Natural killer cell (primary cell): ENCODE data around the gene BCAS3. TPM values are rescaled to one million over a fixed set of nuclear protein-coding genes. Genes with fewer than 3 reads are reported as not detected.

ENCODE experiments used
- ATAC-seq, 3 donors: fragments of 150-1000 bp in 2 of 3; fragments of 200-7000 bp in 1 of 3; cut with Tn5 transposase; 1 replicate in 1 of 3; 2 replicates in 2 of 3; pipeline ENCODE4 v1.10.0; 2021; ENCODE audit warnings: mild to moderate bottlenecking in 2 of 3, moderate library complexity in 2 of 3
- DNase-seq, 2 donors: peaks; one replicate each; pipeline versions ENCODE4 v3.0.0 to v3.0.0-alpha.2; 2013 to 2021; ENCODE audit warnings: mixed read lengths in 1 of 2
- H3K27ac ChIP-seq: one replicate; pipeline ENCODE4 v1.5.1; 2013; ENCODE audit warnings: mild to moderate bottlenecking, low read length
- H3K27me3 ChIP-seq: one replicate; pipeline ENCODE4 v1.6.1; 2013; ENCODE audit warnings: low read length; ENCODE audit not compliant: control insufficient read depth, insufficient read depth
- H3K36me3 ChIP-seq: one replicate; pipeline ENCODE4 v1.6.1; 2013; ENCODE audit warnings: low read length; ENCODE audit not compliant: control insufficient read depth, insufficient read depth
- H3K4me1 ChIP-seq: one replicate; pipeline ENCODE4 v1.6.1; 2013; ENCODE audit warnings: low read length; ENCODE audit not compliant: control insufficient read depth, insufficient read depth
- H3K4me3 ChIP-seq: one replicate; pipeline ENCODE4 v1.5.1; 2013; ENCODE audit warnings: low read length
- H3K9me3 ChIP-seq: one replicate; pipeline ENCODE4 v1.6.1; 2013; ENCODE audit warnings: low read length; ENCODE audit not compliant: control insufficient read depth, insufficient read depth
- H3K27ac Mint-ChIP-seq, 2 donors: one replicate each; pipeline ENCODE4 v1.8.0; 2022; ENCODE audit warnings: mild to moderate bottlenecking in 2 of 2, mixed read lengths in 2 of 2, moderate library complexity in 1 of 2
- H3K27me3 Mint-ChIP-seq, 2 donors: one replicate each; pipeline ENCODE4 v1.8.0; 2022; ENCODE audit warnings: low read depth in 2 of 2, mixed read lengths in 2 of 2
- H3K36me3 Mint-ChIP-seq: one replicate; pipeline ENCODE4 v1.8.0; 2022; ENCODE audit warnings: mixed read lengths
- H3K4me1 Mint-ChIP-seq, 2 donors: one replicate each; pipeline ENCODE4 v1.8.0; 2022; ENCODE audit warnings: mixed read lengths in 2 of 2
- H3K4me3 Mint-ChIP-seq: one replicate; pipeline ENCODE4 v1.8.0; 2022; ENCODE audit warnings: mild to moderate bottlenecking, moderate library complexity, mixed read lengths
- H3K9me3 Mint-ChIP-seq, 2 donors: one replicate each; pipeline ENCODE4 v1.8.0; 2022; ENCODE audit warnings: mixed read lengths in 2 of 2
- CTCF ChIP-seq: fragments of 200-600 bp; IDR thresholded peaks from one replicate; pipeline ENCODE4 v1.8.0; 2022; ENCODE audit warnings: antibody characterized with exemption
- WGBS: methylation state at CpG from one replicate; pipeline ENCODE4 v1.1.7; 2013; ENCODE audit warnings: missing lambda C conversion rate; ENCODE audit not compliant: insufficient coverage; 5-methylcytosine and 5-hydroxymethylcytosine counted together
- intact Hi-C: fragments of 100-400 bp; cut with micrococcal nuclease; formaldehyde crosslinking; loops from one replicate; pipeline ENCODE4 v1.14.2; 2022
- total RNA-seq, 4 donors: library from RNA; stranded (reverse); fragments of 120-200 nt in 1 of 4; gene quantifications; one replicate each; pipeline versions ENCODE4 v1.2.3 to v1.2.4, GENCODE V29; 2013 to 2022

BCAS3 gene
- total RNA-seq, 3 donors from 2014 or later (not counting 1 experiment from before 2014, with no cell fraction given) = 60.5 to 87.8 (median 72.0) TPM

- Histone ChIP-seq H3K36me3 (no peaks in the 10 kb centered on the region), H3K27ac (no peak overlapping the region), H3K4me3 (no peak overlapping the region), H3K4me1 (peaks cover 64% of the 10 kb centered on the region), H3K9me3 (no peaks in the 10 kb centered on the region), H3K27me3 (peaks cover 73% of the 10 kb centered on the region)
- DNase-seq = no peak
- intact Hi-C loops = no loop called here
- Mint-ChIP-seq H3K9me3 (no peaks in the 10 kb centered on the region), H3K36me3 (no peaks in the 10 kb centered on the region), H3K27ac (no peak overlapping the region), H3K4me3 (no peak overlapping the region), H3K27me3 (peaks cover 58 to 67% of the 10 kb centered on the region in 2 donors), H3K4me1 (peaks cover 22 to 33% of the 10 kb centered on the region in 2 donors)
- TF ChIP-seq CTCF = no peak
- no peak for ATAC-seq
- WGBS = 4% methylated on average over 71 of the region's 71 CpGs
These were observed 727.4 kb downstream of the BCAS3 start for GRCh38 chr17:61404913-61405685.

GRCh38 chr17:61405686-61406536, 728.3 kb downstream of the BCAS3 start:
- no peak overlapping the region for H3K4me3 ChIP-seq
- H3K36me3 ChIP-seq = no peaks in the 10 kb centered on the region
- ATAC-seq = no peak
- Mint-ChIP-seq H3K27me3 (peaks cover 54 to 70% of the 10 kb centered on the region in 2 donors), H3K4me3 (no peak overlapping the region), H3K9me3 (no peaks in the 10 kb centered on the region), H3K27ac (no peak overlapping the region), H3K4me1 (peaks cover 22 to 41% of the 10 kb centered on the region in 2 donors), H3K36me3 (no peaks in the 10 kb centered on the region)
- peaks cover 2% of the 10 kb centered on the region for H3K9me3 ChIP-seq
- no peak overlapping the region for H3K27ac ChIP-seq
- H3K27me3 ChIP-seq = peaks cover 77% of the 10 kb centered on the region
- intact Hi-C loops = no loop called here
- no peak for TF ChIP-seq CTCF
- no peak for DNase-seq
- peaks cover 65% of the 10 kb centered on the region for H3K4me1 ChIP-seq
- WGBS = 21% methylated on average over 36 of the region's 37 CpGs

GRCh38 chr17:61406537-61406845, 728.8 kb downstream of the BCAS3 start:
- H3K4me1 Mint-ChIP-seq = peaks cover 22 to 41% of the 10 kb centered on the region in 2 donors
- 50% methylated on average over 1 of the region's 1 CpG for WGBS
- no peak for ATAC-seq
- intact Hi-C loops = no loop called here
- H3K27ac Mint-ChIP-seq = no peak overlapping the region
- peaks cover 76% of the 10 kb centered on the region for H3K27me3 ChIP-seq
- H3K27ac ChIP-seq = no peak overlapping the region
- no peak overlapping the region for H3K4me3 ChIP-seq
- peaks cover 65% of the 10 kb centered on the region for H3K4me1 ChIP-seq
- peaks cover 49 to 64% of the 10 kb centered on the region in 2 donors for H3K27me3 Mint-ChIP-seq
- DNase-seq = no peak
- H3K9me3 ChIP-seq = peaks cover 2% of the 10 kb centered on the region
- no peak overlapping the region for H3K4me3 Mint-ChIP-seq
- H3K36me3 Mint-ChIP-seq = no peaks in the 10 kb centered on the region
- H3K9me3 Mint-ChIP-seq = no peaks in the 10 kb centered on the region
- no peak for TF ChIP-seq CTCF
- no peaks in the 10 kb centered on the region for H3K36me3 ChIP-seq
